Measurements from ENCODE around the gene WDR5B. TPM values are rescaled to one million over a fixed set of nuclear protein-coding genes. Genes with fewer than 3 reads are reported as not detected.

Gene WDR5B
- total and polyA plus RNA-seq, 2 of the 8 experiments (the other 6 are each of a cell fraction or from before 2014, with no cell fraction given) = 1.9 to 3.5 TPM

GRCh38 chr3:122389892-122390291 is 26.0 kb downstream of the WDR5B start:
- Histone ChIP-seq H3K4me2 (ENCODE audit: insufficient read depth in 1 of 2, low read depth in 2 of 2, low read length in 2 of 2) (no peak overlapping the region), H3K4ac (replicated peaks; ENCODE audit: insufficient read length, low read depth, low read length) (no peak overlapping the region), H3K27me3 (replicated peaks in 1 of 4; ENCODE audit: control insufficient read depth in 3 of 4, extremely low read depth in 1 of 4, insufficient read depth in 3 of 4, low read length in 3 of 4) (no peaks in the 10 kb centered on the region), H2AK5ac (ENCODE audit: low read depth, low read length) (no peak overlapping the region), H3K9ac (replicated peaks in 1 of 4; ENCODE audit: extremely low read depth in 1 of 4, low read depth in 3 of 4, low read length in 3 of 4) (no peak overlapping the region), H3K9me3 (ENCODE audit: insufficient read depth in 2 of 2, low read depth in 1 of 2, low read length in 1 of 2) (no peaks in the 10 kb centered on the region), H3K14ac (ENCODE audit: insufficient read length) (no peak overlapping the region), H3K23ac (ENCODE audit: insufficient read length) (no peak overlapping the region), H4K8ac (ENCODE audit: extremely low read depth, insufficient read depth, low read length) (no peak overlapping the region), H3K36me3 (ENCODE audit: control insufficient read depth in 2 of 4, insufficient read depth in 4 of 4, low read length in 3 of 4) (peaks cover 0 to 7% (median 0%) of the 10 kb centered on the region in 4 experiments; a peak in 3 of 8 replicates), H3K23me2 (ENCODE audit: low read depth, low read length) (no peaks in the 10 kb centered on the region), H3K27ac (ENCODE audit: low read depth, low read length) (no peak overlapping the region), H2BK5ac (ENCODE audit: low read depth, low read length) (no peak overlapping the region), H3K18ac (ENCODE audit: extremely low read depth, low read length) (no peak overlapping the region), H3K56ac (replicated peaks; ENCODE audit: insufficient read length, low read depth, low read length) (no peak overlapping the region), H2BK20ac (ENCODE audit: low read length) (no peak overlapping the region), H4K91ac (replicated peaks; ENCODE audit: insufficient read length, low read length) (no peak overlapping the region), H3K4me1 (replicated peaks in 1 of 4; ENCODE audit: control insufficient read depth in 3 of 4, insufficient read depth in 4 of 4, low read length in 3 of 4) (peaks cover 0 to 3% (median 0%) of the 10 kb centered on the region in 4 experiments; a peak in 1 of 7 replicates), H4K20me1 (replicated peaks in 1 of 2; ENCODE audit: control insufficient read depth in 1 of 2, insufficient read depth in 2 of 2, low read length in 2 of 2) (peaks cover 0 to 2% of the 10 kb centered on the region in 2 experiments), H2AFZ (ENCODE audit: low read length) (no peak overlapping the region), H3K79me1 (ENCODE audit: low read depth, low read length) (peaks cover 2% of the 10 kb centered on the region; the same call in 1 of the 2 replicates), H3K4me3 (ENCODE audit: extremely low read depth in 1 of 4, insufficient read depth in 2 of 4, low read depth in 3 of 4, low read length in 4 of 4) (no peak overlapping the region), H3K79me2 (ENCODE audit: control insufficient read depth in 1 of 2, insufficient read depth in 2 of 2, low read length in 2 of 2) (peaks cover 0 to 33% of the 10 kb centered on the region in 2 experiments; a peak in 2 of 4 replicates), H4K5ac (ENCODE audit: insufficient read length, low read depth, low read length) (no peak overlapping the region), H2BK15ac (ENCODE audit: low read length) (no peak overlapping the region), H2BK12ac (ENCODE audit: low read depth, low read length) (no peak overlapping the region), H2BK120ac (replicated peaks; ENCODE audit: low read depth, low read length) (no peak overlapping the region)
- 94% methylated on average over 4 of the region's 4 CpGs; no CpG with 5 or more reads in 1 of the 2 experiments for WGBS, 2 experiments (ENCODE audit: extremely low coverage in 1 of 2, insufficient coverage in 1 of 2, insufficient read length in 1 of 2, insufficient replicate concordance in 2 of 2, low coverage in 1 of 2, low lambda C conversion rate in 2 of 2, missing lambda C conversion rate in 1 of 2)
- CTCF ChIA-PET (ENCODE audit: partially characterized antibody) = interaction anchor here (1.1 to 6.0 kb wide), 4 partner anchors 8 to 843 kb away, joined by 3 to 44 read pairs (median 6); partner anchors contain the start of gene PARP14
- DNase-seq (ENCODE audit: low read depth in 1 of 2, low spot score in 2 of 2) = no peak
- no peak for FAIRE-seq
- POLR2A ChIA-PET (ENCODE audit: partially characterized antibody) = interaction anchor here (0.6 kb wide), 1 partner anchor 836 kb away, joined by 4 read pairs; no protein-coding TSS in a partner anchor
- no peak for TF ChIP-seq EZH2 (IDR thresholded peaks at IDR 0.05; ENCODE audit: low read depth, low read length, severe bottlenecking)
- TF ChIP-seq KDM1A (IDR thresholded peaks at IDR 0.05; ENCODE audit: borderline replicate concordance, low read length) = no peak
- TF ChIP-seq JUN (IDR thresholded peaks at IDR 0.05; ENCODE audit: low read depth, low read length) = no peak
- TF ChIP-seq RNF2 (IDR thresholded peaks at IDR 0.05; ENCODE audit: borderline replicate concordance, low read depth, low read length, missing control alignments, poor library complexity, severe bottlenecking) = no peak
- no peak for TF ChIP-seq KDM4A (IDR thresholded peaks at IDR 0.05; ENCODE audit: low read depth, low read length, severe bottlenecking)
- TF ChIP-seq SUZ12 (IDR thresholded peaks at IDR 0.05; ENCODE audit: low read length) = no peak
- TF ChIP-seq TBP (IDR thresholded peaks at IDR 0.05; ENCODE audit: low read depth, low read length) = no peak
- no peak for TF ChIP-seq PHF8 (conservative IDR thresholded peaks at IDR 0.05; ENCODE audit: low read depth, low read length)
- TF ChIP-seq CBX8 (IDR thresholded peaks at IDR 0.05; ENCODE audit: borderline replicate concordance, low read depth, low read length) = no peak
- TF ChIP-seq JUND (IDR thresholded peaks at IDR 0.05; ENCODE audit: low read length) = no peak
- no peak for TF ChIP-seq USF2 (IDR thresholded peaks at IDR 0.05; ENCODE audit: low read length)
- TF ChIP-seq HDAC6 (IDR thresholded peaks at IDR 0.05; ENCODE audit: low read depth, low read length) = no peak
